ENCODE data around the gene TF. TPM values are rescaled to one million over a fixed set of nuclear protein-coding genes. Genes with fewer than 3 reads are reported as not detected.

TF gene
- total RNA-seq, 1 experiment from 2014 or later = under 0.01 TPM

- H3K4me1 ChIP-seq = no peaks in the 10 kb centered on the region
- no peaks in the 10 kb centered on the region for H3K36me3 ChIP-seq
- H3K27me3 ChIP-seq = peaks cover 3% of the 10 kb centered on the region; the same call in 1 of the 2 replicates
- H3K4me3 ChIP-seq = no peak overlapping the region
- H3K27ac ChIP-seq = no peak overlapping the region
- H3K9me3 ChIP-seq (replicated peaks) = no peaks in the 10 kb centered on the region
- DNase-seq = no peak
Observed at GRCh38 chr3:133754973-133755828, 9.0 kb downstream of the TF start.

GRCh38 chr3:133756716-133757694, 10.8 kb downstream of the TF start:
- Histone ChIP-seq H3K4me3 (no peak overlapping the region), H3K27ac (no peak overlapping the region), H3K36me3 (no peaks in the 10 kb centered on the region), H3K4me1 (no peaks in the 10 kb centered on the region), H3K9me3 (replicated peaks) (no peaks in the 10 kb centered on the region), H3K27me3 (0 out of 2 replicates have a peak, but pooled peaks cover 3% of the 10 kb centered on the region)
- DNase-seq = no peak

DNA sequence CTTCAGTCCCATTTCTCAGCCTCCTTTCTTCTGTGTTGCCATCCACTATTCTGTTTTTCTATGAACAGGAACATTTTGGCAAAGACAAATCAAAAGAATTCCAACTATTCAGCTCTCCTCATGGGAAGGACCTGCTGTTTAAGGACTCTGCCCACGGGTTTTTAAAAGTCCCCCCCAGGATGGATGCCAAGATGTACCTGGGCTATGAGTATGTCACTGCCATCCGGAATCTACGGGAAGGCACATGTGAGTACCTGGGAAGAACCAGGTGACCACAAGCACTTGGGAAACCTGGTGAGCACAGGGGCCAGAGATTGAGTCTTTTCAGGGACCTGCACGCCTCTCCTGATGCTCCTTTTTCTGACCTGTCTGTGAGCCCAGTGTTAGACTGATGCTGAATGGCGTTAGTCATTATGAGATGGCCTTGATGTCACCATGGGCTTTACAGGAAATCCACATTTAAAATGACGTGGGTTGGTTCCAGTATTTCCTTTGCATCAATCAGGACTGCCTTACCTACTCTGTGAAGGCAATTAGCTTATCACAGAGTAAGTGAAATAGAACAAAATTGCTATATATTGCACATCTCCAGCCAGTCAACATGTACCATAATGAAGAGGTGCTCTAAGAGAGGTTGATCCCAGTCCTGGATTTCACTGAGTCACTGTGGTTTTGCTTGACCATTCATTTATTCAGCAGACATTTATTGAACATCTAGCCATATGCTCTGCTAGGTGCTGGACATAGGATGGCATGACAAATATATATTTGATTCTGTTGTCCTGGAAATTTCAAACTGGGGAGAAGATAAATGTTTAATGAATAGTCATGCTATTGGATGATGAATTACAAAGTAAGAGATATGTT, 11.7 kb downstream of the TF start:
- H3K4me3 ChIP-seq = no peak overlapping the region

DNA sequence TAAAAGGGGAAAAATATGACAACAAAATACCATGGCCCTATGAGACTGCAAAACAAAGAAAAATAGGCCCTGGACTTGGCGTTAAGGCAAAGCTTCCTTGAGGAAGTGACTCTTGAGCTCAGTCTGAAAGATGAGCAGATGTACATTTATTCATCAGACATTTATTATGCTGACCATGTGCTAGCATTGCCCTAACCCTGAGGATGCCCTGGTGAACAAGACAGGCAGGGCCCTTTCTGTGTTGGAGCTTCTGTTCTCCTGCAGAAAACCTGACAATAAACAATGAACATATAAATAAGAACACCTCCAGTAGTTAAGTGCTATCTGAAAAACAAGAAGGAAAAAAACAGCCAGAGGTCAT, 12.4 kb downstream of the TF start:
- H3K4me3 ChIP-seq = no peak overlapping the region
- H3K27me3 ChIP-seq = 0 out of 2 replicates have a peak, but pooled peaks cover 3% of the 10 kb centered on the region
- no peak for DNase-seq
- no peaks in the 10 kb centered on the region for H3K36me3 ChIP-seq
- no peak overlapping the region for H3K27ac ChIP-seq
- H3K9me3 ChIP-seq (replicated peaks) = no peaks in the 10 kb centered on the region
- H3K4me1 ChIP-seq = peaks cover under 1% of the 10 kb centered on the region; the same call in 1 of the 2 replicates

More for the DNA sequence above, 11.7 kb downstream of the TF start:
- no peaks in the 10 kb centered on the region for H3K36me3 ChIP-seq
- H3K9me3 ChIP-seq (replicated peaks) = no peaks in the 10 kb centered on the region
- H3K27ac ChIP-seq = no peak overlapping the region
- H3K4me1 ChIP-seq = no peaks in the 10 kb centered on the region
- no peak for DNase-seq
- 0 out of 2 replicates have a peak, but pooled peaks cover 3% of the 10 kb centered on the region for H3K27me3 ChIP-seq

- H3K36me3 ChIP-seq = no peaks in the 10 kb centered on the region
Observed at GRCh38 chr3:133758964-133759739, 13.0 kb downstream of the TF start.

DNA sequence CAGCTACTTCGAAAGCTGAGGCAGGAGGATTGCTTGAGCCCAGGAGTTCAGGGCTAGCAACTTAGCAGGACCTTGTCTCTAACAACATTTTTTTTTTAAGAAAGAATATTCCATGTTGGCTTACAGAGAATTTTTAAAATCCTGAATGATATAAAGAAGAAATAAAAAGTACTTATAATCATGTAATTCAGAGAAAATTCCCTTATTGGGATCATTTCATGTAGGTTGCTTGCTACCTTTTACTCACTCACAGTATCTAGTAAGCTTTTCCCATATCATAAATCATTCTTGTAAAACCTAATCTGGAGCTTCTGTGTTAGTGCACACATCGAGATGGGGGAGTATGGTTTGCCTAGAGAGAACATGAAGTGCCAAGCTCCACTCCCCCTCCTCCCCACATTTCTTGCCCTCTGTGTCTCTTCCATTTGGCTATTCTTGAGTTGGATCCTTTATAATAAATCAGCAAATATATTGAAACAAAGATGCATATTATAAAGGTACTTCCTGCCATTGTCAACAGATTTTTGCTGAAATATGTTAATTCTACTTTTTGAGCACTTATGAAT, 13.6 kb downstream of the TF start:
- Histone ChIP-seq H3K4me1 (peaks cover 14% of the 10 kb centered on the region), H3K4me3 (no peak overlapping the region), H3K9me3 (replicated peaks) (no peaks in the 10 kb centered on the region), H3K36me3 (no peaks in the 10 kb centered on the region), H3K27ac (no peak overlapping the region), H3K27me3 (0 out of 2 replicates have a peak, but pooled peaks cover 3% of the 10 kb centered on the region)
- DNase-seq = no peak

More at GRCh38 chr3:133758964-133759739, 13.0 kb downstream of the TF start:
- Histone ChIP-seq H3K4me3 (no peak overlapping the region), H3K27me3 (0 out of 2 replicates have a peak, but pooled peaks cover 3% of the 10 kb centered on the region), H3K9me3 (replicated peaks) (no peaks in the 10 kb centered on the region), H3K27ac (no peak overlapping the region), H3K4me1 (peaks cover 7% of the 10 kb centered on the region)
- DNase-seq = no peak

- H3K27me3 ChIP-seq = 0 out of 2 replicates have a peak, but pooled peaks cover 3% of the 10 kb centered on the region
- no peak overlapping the region for H3K4me3 ChIP-seq
- H3K9me3 ChIP-seq (replicated peaks) = no peaks in the 10 kb centered on the region
- H3K36me3 ChIP-seq = no peaks in the 10 kb centered on the region
- H3K4me1 ChIP-seq = peaks cover 14% of the 10 kb centered on the region
- no peak for DNase-seq
- H3K27ac ChIP-seq = no peak overlapping the region
Observed at GRCh38 chr3:133760916-133761315, 14.7 kb downstream of the TF start.

DNA sequence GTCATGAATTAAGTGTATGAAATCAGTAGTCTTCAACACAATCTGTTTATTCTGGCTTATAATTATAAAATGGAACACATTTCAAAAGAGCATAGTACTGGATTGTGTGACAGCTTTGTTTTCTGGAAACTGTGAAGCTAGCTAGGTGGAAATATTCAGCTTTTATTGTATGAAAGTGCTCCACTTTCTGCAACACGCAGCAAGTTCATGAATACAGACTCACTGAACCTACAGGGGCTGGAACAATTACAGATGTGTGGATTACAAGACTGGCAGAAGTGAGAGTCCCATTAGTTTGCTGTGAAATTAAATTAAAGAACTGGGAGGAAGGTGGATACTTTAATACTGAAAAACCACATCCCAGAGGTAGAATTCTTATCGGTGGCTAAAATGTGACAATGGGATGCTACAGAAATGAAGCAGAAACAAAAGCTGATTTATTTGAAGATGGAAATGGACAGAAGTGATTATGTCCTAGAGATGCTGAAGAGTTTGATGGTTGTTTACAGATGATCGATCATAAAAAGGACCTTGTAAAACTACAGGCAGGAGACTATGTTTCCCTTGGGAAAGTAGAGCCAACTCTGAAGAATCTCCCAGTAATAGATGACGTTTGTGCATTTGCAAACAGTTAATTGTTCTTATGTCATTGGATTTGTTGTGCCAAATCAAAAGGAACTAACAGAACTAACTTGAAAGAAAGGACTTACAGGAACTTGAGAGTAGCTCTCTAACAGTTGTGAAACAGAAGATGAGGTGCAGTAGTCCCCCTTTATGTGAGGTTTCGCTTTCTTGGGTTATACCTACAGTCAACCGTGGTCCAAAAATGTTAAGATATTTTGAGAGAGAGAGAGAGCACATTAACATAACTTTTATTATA, 15.7 kb downstream of the TF start:
- H3K9me3 ChIP-seq (replicated peaks) = no peaks in the 10 kb centered on the region
- no peak overlapping the region for H3K27ac ChIP-seq
- no peaks in the 10 kb centered on the region for H3K36me3 ChIP-seq
- H3K4me1 ChIP-seq = peaks cover 14% of the 10 kb centered on the region
- DNase-seq = no peak
- no peak overlapping the region for H3K4me3 ChIP-seq
- H3K27me3 ChIP-seq = 0 out of 2 replicates have a peak, but pooled peaks cover 3% of the 10 kb centered on the region

DNA sequence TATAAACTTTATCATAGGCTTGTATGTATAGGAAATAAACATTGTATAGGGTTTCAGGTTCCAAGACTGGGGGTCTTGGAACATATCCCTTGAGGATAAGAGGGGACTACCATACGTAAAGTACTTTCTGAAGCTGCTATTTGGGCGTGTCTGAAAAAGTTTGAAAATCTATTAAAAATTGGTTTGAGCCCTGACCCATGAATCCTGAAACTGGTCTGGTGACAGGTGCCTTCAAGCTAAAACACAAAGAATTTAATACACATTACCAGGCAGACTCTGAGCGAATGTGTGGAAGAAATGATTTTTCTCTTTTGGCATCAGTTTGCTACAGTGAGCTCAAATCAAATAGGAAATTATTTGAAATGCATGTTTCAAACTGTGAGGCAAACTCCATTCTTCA, 16.3 kb downstream of the TF start:
- no peak for DNase-seq
- Histone ChIP-seq H3K36me3 (no peaks in the 10 kb centered on the region), H3K27ac (no peak overlapping the region), H3K4me1 (peaks cover 19% of the 10 kb centered on the region), H3K9me3 (replicated peaks) (no peaks in the 10 kb centered on the region), H3K27me3 (no peaks in the 10 kb centered on the region), H3K4me3 (no peak overlapping the region)

DNA sequence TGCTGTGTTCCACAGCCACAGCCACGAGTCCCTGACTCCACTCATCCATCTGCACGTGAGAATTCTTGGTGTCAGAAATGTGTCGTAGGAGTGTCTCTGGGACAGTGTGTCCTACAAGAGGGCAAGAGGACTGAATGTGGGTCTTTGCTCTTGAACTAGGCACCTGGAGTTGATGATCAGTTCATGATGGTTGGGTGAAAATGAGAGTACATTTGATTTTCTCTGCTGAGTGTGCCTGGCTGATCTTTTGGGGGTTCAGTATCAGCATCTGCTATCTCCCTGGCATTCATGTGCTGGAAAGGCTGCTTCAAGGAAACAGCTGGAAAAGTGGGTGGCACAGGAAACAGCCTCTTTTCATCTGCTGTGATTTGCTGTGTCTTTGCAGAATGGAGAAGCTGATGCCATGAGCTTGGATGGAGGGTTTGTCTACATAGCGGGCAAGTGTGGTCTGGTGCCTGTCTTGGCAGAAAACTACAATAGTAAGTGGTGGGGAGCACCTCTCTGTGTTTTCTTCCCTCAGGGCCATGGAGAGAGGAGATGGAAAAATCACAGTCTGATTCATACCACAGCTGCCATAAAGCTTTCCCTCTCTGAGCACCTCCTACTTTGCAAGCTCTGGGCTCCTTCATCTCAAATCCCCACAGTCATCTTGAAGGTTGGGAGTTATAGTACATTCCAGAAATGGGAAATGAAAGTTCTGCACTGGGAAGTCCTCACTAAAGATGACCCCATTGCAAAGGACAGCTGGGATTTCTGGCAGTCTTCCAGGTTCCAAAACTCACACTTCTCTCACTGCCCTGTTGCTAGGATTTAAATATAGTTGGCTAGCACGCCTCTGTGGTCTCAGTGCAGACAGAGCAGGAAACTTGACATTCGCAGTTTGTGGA, 17.8 kb downstream of the TF start:
- DNase-seq = peak; percentile 72 to 85

GRCh38 chr3:133765256-133765655, 19.1 kb downstream of the TF start:
- Histone ChIP-seq H3K9me3 (replicated peaks) (no peaks in the 10 kb centered on the region), H3K4me3 (no peak overlapping the region), H3K4me1 (peaks cover 22% of the 10 kb centered on the region), H3K36me3 (no peaks in the 10 kb centered on the region), H3K27me3 (no peaks in the 10 kb centered on the region), H3K27ac (no peak overlapping the region)
- DNase-seq = no peak

More for the DNA sequence above, 17.8 kb downstream of the TF start:
- no peak overlapping the region for H3K4me3 ChIP-seq
- no peaks in the 10 kb centered on the region for H3K36me3 ChIP-seq
- peaks cover 22% of the 10 kb centered on the region for H3K4me1 ChIP-seq
- no peak overlapping the region for H3K27ac ChIP-seq
- H3K27me3 ChIP-seq = no peaks in the 10 kb centered on the region
- H3K9me3 ChIP-seq (replicated peaks) = no peaks in the 10 kb centered on the region

- no peaks in the 10 kb centered on the region for H3K27me3 ChIP-seq
- H3K4me3 ChIP-seq = no peak overlapping the region
- H3K27ac ChIP-seq = no peak overlapping the region
- no peaks in the 10 kb centered on the region for H3K36me3 ChIP-seq
- no peaks in the 10 kb centered on the region for H3K9me3 ChIP-seq (replicated peaks)
- peak in 1 of 2 experiments; percentile 38 for DNase-seq
- H3K4me1 ChIP-seq = peaks cover 22% of the 10 kb centered on the region
Observed at GRCh38 chr3:133767607-133768006, 21.4 kb downstream of the TF start.
